ENCODE data around the gene MAP4K2.

Gene MAP4K2

DNA sequence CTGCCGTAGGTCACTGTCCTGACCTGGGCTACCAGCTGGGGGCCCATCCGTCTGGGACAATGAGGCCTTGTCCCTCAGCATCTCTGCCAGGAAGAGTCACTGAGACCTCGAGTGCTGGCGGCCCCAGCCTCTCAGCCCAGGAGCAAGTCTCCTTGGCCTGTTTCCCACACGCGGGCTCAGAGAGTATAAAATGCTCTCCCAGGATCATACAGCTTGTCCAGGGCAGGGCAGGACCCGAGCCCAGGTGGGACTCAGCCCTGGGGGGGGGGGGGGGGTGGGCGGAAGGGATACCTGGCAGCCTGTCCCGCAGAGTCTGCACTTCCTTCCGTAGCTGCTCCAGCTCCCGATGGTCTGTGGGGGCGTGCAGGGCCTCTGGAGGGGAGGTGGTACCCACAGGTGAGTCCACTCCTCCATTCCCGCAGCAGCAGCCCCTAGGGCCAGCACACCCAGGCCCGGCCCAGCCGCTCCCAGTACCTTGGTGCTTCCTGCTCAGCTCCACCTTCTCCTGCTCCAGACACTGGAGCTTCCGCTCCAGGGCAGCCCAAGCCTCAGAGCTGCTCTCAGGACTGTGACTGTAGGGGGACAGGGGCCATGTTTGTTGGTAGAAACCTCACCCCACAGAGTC is 33.5 kb upstream of the MAP4K2 start:
- no peak for DNase-seq (ENCODE audit: low read depth)
- TF ChIP-seq, protein P1, sequence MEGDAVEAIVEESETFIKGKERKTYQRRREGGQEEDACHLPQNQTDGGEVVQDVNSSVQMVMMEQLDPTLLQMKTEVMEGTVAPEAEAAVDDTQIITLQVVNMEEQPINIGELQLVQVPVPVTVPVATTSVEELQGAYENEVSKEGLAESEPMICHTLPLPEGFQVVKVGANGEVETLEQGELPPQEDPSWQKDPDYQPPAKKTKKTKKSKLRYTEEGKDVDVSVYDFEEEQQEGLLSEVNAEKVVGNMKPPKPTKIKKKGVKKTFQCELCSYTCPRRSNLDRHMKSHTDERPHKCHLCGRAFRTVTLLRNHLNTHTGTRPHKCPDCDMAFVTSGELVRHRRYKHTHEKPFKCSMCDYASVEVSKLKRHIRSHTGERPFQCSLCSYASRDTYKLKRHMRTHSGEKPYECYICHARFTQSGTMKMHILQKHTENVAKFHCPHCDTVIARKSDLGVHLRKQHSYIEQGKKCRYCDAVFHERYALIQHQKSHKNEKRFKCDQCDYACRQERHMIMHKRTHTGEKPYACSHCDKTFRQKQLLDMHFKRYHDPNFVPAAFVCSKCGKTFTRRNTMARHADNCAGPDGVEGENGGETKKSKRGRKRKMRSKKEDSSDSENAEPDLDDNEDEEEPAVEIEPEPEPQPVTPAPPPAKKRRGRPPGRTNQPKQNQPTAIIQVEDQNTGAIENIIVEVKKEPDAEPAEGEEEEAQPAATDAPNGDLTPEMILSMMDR (conservative IDR thresholded peaks at IDR 0.05; ENCODE audit: low read depth, low read length) = no peak
- H3K4me3 ChIP-seq (ENCODE audit: low read length) = no peak overlapping the region

DNA sequence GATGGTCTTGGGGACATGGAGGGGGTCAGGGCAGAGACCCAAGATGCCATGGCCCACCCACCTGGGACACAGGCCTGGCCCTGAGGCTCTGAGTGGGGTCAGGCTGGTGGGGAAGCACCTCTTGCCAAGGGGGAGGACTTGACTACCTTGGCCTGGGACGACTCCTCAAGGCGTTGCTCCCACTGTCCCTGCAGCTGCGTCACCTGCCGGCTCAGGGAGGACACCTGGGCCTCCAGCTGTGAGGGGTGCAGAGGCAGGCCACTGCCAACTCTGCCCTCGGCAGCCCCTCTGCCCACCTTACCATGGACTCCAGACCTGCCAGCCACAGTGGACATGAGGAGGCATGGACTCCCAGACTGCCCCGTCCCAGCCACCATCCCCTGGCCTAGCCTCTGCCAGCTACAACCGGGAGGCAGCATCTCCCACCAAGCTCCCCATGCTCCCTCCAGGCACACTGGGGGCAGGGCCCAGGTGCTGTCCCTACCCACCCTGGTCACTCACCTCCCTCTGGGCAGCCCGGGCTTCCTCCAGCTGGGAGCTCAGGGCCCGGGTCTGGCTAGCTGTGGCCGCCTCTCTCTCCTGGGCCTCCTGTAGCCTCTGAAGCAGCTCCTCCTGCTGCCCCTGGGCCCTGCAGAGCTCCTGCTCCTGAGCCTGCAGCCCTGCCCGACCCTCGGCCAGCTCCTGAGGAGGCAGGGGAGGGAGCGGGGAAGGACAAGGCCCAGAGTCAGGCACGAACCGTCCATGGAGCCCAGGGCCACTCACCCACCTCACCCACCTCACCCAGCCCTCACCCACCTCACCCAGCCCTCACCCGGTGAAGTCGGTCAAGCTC is 32.8 kb upstream of the MAP4K2 start:
- H3K4me3 ChIP-seq (ENCODE audit: low read length) = no peak overlapping the region
- TF ChIP-seq, protein P1 (conservative IDR thresholded peaks at IDR 0.05; ENCODE audit: low read depth, low read length) = no peak
- no peak for DNase-seq (ENCODE audit: low read depth)

DNA sequence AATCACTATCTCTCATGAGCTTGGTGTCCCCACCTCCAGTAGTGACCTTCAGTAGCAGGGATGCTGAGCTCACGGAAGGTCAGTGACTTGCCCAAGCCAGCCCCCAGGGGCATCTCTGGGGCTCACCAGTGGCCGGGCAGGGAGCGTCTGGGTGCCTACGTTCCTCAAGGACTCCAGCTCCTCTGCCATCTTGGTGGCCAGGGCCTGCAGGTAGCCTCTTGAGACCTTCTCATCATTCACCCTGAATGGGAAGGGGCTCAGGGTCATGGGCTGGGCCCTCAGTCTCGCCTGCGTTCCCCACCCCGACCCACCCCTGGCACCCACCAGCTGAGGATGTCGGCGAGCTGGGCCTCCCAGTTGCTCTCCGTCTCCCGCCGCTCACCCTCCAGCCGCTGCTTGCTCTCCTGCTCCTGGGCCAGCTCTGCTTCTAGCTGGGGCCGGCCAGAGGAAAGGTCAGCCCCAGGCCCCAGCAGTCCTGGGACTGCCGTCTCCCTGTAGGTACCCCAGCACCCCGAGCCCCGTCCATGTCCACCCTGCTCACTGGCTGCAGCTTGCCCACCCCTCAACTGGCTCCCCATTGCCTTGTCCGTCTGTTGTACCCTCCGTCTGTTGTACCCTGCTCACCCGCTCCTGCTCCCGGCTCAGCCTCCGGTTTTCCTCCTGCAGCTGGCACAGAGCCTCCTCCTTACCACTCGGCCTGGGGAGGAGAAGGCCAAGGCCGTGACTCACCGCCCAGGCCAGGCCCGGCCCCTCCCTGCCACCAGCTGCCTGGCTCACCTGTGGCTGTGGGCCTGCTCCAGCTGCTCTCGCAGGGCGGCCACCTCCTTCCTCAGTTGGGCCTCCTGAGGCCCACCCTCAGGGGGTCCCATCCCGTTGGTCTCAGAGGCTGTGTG is 32.0 kb upstream of the MAP4K2 start:
- H3K4me3 ChIP-seq (ENCODE audit: low read length) = no peak overlapping the region
- TF ChIP-seq, protein P1 (conservative IDR thresholded peaks at IDR 0.05; ENCODE audit: low read depth, low read length) = no peak
- no peak for DNase-seq (ENCODE audit: low read depth)

DNA sequence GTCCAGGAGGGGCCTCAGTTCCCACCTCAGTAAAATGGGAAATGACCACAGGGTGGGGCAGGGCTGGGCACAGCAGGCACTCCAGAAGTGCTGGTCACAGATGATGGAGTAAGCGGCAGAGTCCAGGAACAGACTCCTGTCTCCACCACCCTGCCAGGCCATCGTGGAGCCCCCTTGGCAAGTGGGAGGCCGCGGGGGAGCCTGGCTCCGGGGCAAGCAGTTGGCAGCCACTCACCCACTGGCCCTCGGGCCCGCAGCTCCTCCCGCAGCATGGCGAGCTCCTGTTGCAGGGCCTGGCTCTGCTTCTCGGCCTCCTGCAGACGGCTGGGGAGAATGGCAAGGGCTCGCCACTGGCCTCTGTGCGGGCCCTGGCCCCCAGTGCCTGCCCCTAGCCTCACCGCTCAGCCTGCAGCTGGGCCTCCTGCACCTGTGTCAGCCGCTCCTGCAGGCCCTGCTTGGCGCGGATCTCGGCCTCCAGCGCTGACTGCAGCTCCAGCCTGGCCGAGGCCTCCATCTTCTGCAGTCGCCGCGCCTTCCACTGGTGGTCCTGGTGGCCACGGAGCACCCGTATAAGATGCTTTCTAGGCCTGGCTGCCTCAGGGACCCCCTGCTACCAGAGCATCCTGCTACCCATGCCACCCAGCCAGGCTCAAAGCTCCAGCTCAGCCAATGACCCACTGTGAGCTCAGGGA is 31.2 kb upstream of the MAP4K2 start:
- no peak for DNase-seq (ENCODE audit: low read depth)
- H3K4me3 ChIP-seq (ENCODE audit: low read length) = no peak overlapping the region
- TF ChIP-seq, protein P1 (conservative IDR thresholded peaks at IDR 0.05; ENCODE audit: low read depth, low read length) = no peak

DNA sequence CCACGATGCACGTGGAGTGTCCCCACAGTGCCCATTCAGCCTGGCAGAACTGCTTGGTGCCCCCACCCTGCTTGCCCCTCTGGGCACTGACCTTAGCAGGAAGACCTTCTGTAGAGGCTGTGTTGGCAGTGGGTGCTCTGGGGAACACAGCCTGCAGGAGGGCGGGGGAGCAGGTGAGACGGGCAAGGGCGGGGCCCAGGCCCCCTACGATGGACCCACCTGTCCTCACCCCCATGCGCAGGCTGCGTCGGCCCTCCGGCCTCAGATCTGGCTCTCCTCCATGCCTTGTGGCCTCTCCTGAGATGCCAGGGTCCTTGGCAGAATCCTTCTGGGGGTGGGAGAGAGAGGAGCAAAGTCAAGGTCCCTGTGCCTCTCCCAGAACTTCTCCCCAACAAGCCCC is 30.5 kb upstream of the MAP4K2 start:
- no peak for DNase-seq (ENCODE audit: low read depth)
- H3K4me3 ChIP-seq (ENCODE audit: low read length) = no peak overlapping the region
- TF ChIP-seq, protein P1 (conservative IDR thresholded peaks at IDR 0.05; ENCODE audit: low read depth, low read length) = no peak

DNA sequence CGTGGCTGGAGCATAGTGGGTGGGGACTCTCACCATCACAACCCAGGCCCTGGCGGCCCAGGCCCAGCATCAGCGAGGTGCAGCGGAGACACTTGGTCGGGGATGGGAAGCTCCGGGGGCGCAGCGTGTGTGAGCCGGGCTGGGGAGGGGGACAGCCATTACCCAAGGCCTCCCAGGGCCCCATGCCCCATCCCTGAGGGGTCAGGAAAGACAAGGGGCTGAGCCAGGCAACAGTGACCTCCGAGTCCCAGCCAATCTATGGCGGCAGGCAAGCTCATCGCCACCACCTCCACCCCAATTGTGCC is 30.1 kb upstream of the MAP4K2 start:
- no peak overlapping the region for H3K4me3 ChIP-seq (ENCODE audit: low read length)
- TF ChIP-seq, protein P1 (conservative IDR thresholded peaks at IDR 0.05; ENCODE audit: low read depth, low read length) = no peak
- DNase-seq (ENCODE audit: low read depth) = no peak

All from retinal pigment epithelial cell (primary cell).